GM20431 (cell line): Measurements from ENCODE around the gene BEX3.

ENCODE experiments used
- in situ Hi-C: fragments of 300-500 bp; cut with MseI, MboI; formaldehyde crosslinking; loops from one replicate; pipeline ENCODE4 v1.15.0; 2020; ENCODE audit warnings: low sequenced_read_pairs; ENCODE audit not compliant: unreplicated experiment

Gene BEX3

GRCh38 chrX:103415528-103415927 is 39.2 kb downstream of the BEX3 start:
- in situ Hi-C loops: no loop called here

DNA sequence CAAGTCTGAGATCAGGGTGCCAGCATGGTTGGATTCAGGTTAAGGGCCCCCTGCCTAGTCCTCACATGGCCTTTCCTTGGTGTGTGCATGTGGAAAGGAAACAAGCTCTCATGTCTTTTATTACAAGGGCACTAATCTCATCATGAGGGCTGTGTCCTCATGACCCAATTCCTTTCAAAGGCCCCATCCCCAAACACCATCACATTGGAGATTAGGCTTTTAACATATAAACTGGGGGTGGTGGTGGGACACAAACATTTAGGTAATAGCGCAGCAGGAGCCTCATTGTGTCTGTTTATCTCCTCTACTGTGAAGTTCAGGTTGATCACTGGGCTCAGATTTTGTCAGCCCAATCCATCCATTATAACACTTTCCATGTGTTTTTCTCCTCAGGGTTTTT is 41.0 kb downstream of the BEX3 start:
- in situ Hi-C loops: no loop called here

- in situ Hi-C loops: no loop called here
Measured at GRCh38 chrX:103417933-103418332, 41.6 kb downstream of the BEX3 start.

GRCh38 chrX:103418811-103419340 is 42.5 kb downstream of the BEX3 start:
- in situ Hi-C loops: no loop called here

DNA sequence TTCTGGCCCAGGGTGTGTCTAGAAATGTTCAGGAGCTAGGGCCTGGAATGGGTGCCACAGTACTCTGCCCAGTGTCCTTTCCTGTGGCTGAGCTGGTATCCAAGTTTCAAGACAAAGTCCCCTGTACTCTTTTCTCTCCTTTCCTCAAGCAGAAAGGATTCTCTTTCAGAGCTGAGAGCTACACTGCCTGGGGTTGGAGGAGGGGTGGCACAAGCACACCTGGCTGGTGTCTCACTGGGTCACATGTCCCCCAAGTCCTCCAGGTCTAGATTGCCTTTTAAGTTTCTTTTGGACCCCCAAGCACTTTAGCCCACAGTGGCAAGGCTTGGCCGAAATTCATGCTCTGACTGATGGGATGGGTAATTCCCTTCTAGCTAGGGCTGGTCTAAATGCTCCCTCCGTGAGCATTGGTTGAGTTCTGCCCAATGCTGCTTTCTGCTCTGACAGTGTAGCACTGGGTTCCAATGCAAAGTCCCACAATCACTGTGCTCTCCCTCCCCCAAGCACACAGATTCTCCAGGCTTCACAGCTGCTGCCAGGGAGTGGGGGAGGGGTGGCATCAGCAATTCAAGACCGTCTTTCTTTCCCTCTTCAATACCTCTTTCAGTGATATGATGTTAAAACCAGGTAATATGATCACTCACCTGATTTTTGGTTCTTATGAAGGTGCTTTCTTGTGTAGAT is 47.8 kb downstream of the BEX3 start:
- in situ Hi-C loops: no loop called here
